AG08395 (cell line): ENCODE results near the gene KLRK1.
A peak's percentile ranks its signal among the peaks of the same experiment; 100 is the strongest.
"Not testable (repeated sequence)": the region's sequence is repeated elsewhere in the genome, so short reads cannot be mapped to it uniquely, and the experiment has no call there.

Experiments
- DNase-seq: peaks from one replicate; pipeline ENCODE4 v3.0.0; 2012; ENCODE audit warnings: mixed read lengths, low spot score

Gene KLRK1

DNA sequence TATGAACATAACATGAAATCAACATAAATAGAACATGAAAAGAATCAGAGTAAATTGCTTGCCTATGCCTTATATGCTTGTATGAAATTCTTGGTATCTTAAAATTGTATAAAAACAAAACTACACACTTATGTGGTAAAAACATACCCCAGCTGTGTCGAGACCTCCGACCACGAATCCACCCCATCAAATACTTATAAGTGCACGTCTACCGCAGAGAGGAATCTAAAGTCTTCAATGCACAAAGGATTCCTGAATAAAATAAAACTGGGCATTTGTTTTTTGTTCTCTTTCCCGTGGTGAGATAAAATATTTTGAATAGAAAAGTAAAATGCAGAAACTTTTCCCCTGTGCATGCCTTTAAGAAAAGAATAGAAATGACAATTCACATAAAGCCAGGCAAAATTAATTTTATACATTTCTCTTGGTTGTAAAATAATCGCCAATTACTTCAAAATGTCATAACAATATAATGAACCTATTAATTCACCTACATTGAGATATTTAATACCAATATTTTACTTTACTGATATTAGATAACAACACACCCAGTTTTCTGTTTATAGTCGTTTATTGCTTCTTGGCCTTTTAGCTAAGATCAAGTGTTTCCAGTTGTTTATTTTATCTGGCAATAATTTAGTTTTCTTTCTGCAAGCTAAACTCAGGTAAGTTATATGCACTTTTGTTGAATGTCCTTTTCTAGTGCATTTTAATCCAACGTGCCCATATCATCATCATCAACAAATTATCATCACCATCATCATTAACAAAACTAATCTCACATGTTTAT, 1.0 kb downstream of the KLRK1 start:
- no peak for DNase-seq

- not testable (repeated sequence) for DNase-seq
Measured at GRCh38 chr12:10387498-10387897, 2.3 kb downstream of the KLRK1 start.

DNA sequence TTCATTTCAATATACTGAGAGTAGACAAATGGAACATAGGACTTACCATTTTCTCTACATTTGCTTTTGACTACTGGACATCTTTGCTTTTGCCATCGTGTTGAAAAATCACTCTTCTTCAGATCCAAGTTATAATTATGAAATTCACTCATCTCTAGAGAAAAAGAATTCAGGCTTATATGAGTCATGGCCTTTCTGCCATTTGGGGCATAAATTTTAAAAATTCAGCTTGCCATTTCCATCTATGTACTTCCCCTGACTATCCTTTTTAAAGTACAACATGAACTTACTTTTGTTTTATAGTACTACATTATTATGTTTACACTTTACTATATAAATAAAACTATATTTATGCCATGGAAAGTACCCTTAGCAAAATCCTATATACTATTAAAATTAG, 3.0 kb downstream of the KLRK1 start:
- DNase-seq, result no peak

GRCh38 chr12:10385166-10385613, 4.7 kb downstream of the KLRK1 start:
- peak; percentile 12 for DNase-seq

DNA sequence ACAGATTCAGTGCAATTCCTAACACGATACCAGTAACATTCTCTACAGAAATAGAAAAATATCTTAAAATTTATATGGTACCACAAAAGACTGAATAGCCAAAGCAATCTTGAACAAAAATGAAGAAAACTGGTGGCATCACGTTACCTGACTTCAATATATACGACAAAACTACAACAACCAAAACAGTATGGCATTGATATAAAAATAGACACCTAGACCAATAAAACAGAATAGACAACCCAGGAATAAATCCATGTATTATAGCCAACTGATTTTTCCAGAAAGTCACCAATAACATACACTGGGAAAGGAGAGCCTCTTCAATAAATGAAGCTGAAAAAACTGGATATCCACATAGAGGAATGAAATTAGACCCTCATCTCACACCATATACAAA, 5.7 kb downstream of the KLRK1 start:
- no peak for DNase-seq

DNA sequence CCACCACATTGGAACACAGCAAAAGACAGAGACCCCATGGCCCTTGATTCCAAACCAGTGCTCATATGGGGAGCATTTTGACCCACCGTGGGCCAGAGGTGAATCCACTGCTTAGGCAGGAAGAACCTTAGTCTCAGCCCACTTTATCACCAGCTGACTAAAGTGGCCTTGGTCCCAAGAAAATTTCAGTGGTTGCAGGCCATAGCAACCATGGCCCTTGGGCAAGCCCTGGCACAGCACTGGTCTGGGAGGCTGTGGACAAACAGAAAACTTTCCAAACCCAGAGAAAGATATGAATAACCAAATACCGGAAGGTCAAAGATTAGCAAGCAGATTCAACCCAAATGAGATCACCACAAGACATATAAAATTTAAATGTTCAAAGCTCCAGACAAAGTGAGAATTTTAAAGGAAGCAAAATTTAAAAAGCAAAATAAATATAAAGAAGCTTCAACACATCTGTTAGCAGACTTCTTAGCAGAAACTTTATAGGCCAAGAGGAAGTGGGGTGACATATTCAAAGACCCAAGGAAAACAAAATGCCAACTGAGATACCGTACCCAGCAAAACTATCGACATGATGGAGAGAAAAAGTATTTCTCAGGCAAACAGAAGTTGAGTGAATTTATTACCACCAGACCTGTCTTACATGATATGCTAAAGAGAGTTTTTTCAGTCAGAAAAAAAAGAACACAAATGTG, 7.8 kb downstream of the KLRK1 start:
- no peak for DNase-seq

DNA sequence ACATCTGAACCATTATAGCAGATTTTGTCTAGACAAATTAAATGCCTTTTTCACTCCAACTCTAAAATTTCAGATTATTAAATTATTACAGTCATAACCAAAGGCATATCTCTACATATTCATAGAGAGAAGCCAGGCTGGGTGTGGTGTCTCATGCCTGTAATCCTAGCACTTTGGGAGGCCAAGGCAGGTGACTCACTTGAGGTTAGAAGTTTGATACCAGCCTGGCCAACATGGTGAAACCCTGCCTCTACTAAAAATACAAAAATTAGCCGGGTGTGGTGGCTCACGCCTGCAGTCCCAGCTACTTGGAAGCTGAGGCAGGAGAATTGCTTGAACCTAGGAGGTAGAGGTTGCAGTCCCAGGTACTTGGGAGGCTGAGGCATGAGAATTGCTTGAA, 11.1 kb downstream of the KLRK1 start:
- not testable (repeated sequence) for DNase-seq

- no peak for DNase-seq
Measured at GRCh38 chr12:10374624-10375018, 15.2 kb downstream of the KLRK1 start.

DNA sequence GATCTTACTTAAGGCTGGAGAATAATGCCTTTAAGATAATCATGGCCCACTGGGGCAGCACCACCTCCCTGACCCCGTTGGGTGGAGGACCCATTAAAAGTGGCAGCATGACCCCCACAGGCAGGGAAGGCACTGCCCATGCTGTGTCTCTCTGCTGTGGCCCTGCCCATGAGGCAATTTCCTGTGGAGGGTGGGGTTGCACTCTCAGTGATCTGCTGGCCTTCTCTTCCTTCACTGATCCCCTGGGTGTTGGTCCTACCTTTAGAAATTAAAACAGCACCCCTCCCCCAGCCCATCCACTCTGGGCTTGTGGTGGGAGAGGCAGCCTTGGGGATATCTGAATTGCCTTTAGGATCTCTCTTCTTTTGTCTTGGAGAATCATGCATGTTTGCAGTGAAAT, 17.3 kb downstream of the KLRK1 start:
- DNase-seq, result no peak

GRCh38 chr12:10371893-10372535, 17.8 kb downstream of the KLRK1 start:
- not testable (repeated sequence) for DNase-seq

- no peak for DNase-seq
Measured at GRCh38 chr12:10369557-10370415, 20.1 kb downstream of the KLRK1 start.

- no peak for DNase-seq
Measured at GRCh38 chr12:10368206-10369171, 21.4 kb downstream of the KLRK1 start.

GRCh38 chr12:10367714-10368113, 22.1 kb downstream of the KLRK1 start:
- DNase-seq, result not testable (repeated sequence)

DNA sequence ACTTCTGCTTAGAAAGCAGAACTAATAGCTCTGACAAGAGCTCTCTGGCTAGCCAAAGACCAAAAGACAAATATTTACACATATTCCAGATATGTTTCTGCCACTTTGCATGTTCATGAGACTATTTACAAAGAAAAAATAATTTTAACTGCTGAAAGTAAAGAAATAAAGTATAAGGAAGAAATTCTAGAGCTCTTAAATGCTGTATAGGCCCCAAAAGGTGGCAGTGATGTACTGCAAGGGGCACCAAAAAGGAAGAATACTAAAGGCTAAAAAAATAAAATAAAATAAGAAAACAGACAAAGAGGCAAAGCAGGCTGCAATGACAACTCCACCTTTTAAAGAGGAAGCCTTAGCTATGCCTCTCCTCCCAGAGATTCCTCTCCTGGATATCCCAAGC, 23.0 kb downstream of the KLRK1 start:
- no peak for DNase-seq

- DNase-seq, result peak; percentile 6
Measured at GRCh38 chr12:10365696-10366405, 24.0 kb downstream of the KLRK1 start.

- DNase-seq, result peak; percentile 67
Measured at GRCh38 chr12:10364815-10365622, 24.8 kb downstream of the KLRK1 start.

- peak; percentile 25 for DNase-seq
Measured at GRCh38 chr12:10363914-10364814, 25.7 kb downstream of the KLRK1 start.

GRCh38 chr12:10363658-10363913, 26.3 kb downstream of the KLRK1 start:
- DNase-seq, result no peak
